DMS153 (cell line): ENCODE measurements around the gene RTL1.

ENCODE experiments used
- DNase-seq: peaks from one replicate; lab custom pipeline; 2025; lab: John Stamatoyannopoulos, UW

Gene RTL1

DNA sequence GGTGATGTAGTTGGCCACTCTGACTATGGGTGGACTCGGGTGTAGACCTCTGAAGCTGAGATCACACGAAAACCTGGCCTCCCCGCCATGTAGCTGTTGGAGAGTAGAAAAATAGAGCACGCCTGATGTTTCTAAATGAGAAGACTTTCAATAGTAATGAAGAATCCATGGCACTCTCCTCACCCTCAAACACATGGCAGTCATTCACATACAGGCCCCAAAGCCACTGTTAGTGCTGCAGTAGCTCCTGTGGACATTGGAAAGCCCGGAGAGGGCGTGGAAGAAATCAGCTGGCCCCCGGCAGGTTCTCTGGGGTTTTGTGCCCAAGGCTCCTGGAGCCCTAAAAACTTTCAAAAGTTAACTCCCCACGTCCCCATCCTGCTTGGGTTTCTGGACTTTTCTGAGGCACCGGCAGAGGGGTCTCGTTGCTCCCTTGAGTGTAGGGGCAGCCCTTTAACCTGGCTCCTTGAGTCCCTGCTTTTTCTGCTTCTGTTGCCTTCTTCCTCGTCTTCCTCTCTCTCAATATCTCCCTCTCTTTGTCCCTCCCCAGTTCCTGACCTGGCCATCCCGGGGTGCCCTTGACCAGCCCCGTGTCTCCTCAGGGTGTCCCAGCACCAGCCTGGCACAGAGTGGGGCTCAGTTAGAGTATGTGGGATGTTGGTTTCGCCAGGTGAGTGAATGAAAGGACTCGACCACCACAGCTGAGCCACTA lies 69.3 kb downstream of the RTL1 start:
- DNase-seq, result no peak

DNA sequence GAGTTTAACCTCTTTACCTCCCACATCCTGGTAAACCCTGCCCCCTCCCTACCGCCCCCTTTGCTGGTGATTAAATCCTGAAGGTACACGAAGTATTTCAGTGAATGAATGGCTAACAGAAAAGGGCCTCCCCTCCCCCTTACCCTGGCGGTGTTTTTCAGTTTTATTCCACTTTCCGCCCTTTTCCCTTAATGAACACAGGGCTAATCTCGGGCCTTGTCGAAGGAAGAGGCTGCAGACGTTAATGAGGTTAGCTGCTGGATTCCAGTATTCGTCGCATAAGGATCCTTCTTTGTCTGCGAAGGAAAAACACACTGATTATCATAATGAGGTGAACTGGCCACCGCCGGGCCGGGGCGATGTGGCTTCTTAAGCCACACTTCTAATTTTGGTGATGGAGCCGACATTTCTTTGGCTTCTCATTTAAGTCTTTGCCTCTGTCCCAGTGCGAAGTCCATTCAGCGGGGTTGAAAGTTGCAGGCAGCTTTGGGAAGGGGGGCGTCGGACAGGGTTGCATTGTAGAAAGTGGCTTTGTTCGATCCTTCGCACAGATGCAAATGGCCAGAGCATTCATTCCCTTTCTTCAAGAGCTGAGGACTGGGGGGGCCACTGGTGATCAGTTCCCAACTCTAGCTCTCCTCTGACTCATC lies 71.1 kb downstream of the RTL1 start:
- DNase-seq, result no peak

DNA sequence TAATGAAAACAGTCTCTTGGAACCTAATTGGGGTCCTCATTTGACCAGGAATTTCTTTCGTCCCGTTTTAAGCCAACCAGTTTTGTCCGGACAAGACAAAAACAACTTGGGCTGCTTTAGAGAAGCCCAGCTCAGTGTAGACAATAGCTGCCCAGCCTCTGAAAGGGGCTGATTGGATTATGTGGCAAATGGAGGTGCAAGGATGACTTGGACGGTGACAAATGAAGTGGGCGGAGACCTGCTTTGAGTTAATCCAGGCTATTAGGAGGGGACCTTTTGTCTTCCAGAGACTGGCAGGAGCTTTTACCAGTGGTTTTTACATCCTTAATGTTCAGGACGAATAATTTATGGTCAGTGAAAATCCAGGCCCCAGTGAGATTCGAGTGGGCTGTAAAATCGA lies 72.8 kb downstream of the RTL1 start:
- DNase-seq, result no peak
